Epithelial cell of esophagus (primary cell): ENCODE results near the gene SLC12A9.

Source experiments
- DNase-seq: peaks from one replicate; pipeline ENCODE4 v3.0.0; 2010; ENCODE audit warnings: low read depth
- H3K4me3 ChIP-seq: 2 replicates; pipeline ENCODE4 v1.5.1; 2011; ENCODE audit warnings: mild to moderate bottlenecking, low read length, control low read depth
- TF ChIP-seq, protein P1 (sequence below): IDR thresholded peaks from 2 replicates; pipeline ENCODE4 v1.5.1; 2011; ENCODE audit warnings: low read depth, mild to moderate bottlenecking, low read length, control low read depth, inconsistent platforms; ENCODE audit not compliant: insufficient read depth; ENCODE audit errors: missing control alignments

SLC12A9 gene

DNA sequence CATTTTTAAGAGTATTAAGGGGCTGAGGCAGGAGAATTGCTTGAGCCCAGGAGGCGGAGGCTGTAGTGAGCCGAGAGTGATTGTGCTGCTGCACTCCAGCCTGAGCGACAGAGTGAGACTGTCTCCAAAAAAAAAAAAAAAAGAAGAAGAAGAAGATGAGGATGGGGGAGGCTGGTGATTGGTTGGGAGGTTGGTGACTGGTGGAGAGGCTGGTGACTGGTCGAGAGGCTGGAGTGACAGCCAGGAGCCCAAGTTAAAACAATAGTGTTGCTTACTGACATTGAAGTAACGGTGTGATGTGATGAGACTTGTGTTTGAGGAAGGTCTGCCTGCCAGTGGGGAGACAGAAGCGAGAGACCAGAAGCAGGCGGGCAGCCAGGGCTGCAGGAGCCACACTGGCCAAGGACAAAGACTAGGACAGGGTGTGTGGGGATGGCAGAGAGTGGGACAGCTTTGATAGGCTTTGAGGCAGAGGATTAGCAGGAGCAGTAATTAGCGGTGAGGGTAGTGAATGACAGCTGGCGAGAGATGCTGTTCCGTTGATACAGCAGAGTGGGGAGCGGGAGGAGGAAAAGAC lies 27.3 kb downstream of the SLC12A9 start:
- DNase-seq: no peak
- no peak overlapping the region for H3K4me3 ChIP-seq
- TF ChIP-seq, protein P1, sequence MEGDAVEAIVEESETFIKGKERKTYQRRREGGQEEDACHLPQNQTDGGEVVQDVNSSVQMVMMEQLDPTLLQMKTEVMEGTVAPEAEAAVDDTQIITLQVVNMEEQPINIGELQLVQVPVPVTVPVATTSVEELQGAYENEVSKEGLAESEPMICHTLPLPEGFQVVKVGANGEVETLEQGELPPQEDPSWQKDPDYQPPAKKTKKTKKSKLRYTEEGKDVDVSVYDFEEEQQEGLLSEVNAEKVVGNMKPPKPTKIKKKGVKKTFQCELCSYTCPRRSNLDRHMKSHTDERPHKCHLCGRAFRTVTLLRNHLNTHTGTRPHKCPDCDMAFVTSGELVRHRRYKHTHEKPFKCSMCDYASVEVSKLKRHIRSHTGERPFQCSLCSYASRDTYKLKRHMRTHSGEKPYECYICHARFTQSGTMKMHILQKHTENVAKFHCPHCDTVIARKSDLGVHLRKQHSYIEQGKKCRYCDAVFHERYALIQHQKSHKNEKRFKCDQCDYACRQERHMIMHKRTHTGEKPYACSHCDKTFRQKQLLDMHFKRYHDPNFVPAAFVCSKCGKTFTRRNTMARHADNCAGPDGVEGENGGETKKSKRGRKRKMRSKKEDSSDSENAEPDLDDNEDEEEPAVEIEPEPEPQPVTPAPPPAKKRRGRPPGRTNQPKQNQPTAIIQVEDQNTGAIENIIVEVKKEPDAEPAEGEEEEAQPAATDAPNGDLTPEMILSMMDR: no peak

DNA sequence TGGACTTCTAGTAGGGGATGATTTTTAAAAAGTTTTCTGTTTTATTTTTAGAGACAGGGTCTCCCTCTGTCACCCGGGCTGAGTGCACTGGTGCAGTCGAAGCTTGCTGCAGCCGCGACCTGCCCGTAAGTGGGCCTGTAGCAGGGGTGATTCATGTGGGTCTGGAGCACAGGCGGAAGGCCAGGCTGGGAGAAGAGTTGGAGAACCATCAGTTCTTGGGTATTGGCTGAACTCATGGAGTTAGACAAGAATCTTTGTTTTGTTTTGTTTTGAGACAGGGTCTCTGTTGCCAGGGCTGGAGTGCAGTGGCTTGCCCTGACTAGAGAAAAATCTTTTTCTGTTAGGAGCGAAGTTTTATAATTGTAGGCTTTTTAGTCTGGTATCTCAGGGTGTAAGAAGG lies 28.1 kb downstream of the SLC12A9 start:
- TF ChIP-seq, protein P1: no peak
- no peak for DNase-seq

DNA sequence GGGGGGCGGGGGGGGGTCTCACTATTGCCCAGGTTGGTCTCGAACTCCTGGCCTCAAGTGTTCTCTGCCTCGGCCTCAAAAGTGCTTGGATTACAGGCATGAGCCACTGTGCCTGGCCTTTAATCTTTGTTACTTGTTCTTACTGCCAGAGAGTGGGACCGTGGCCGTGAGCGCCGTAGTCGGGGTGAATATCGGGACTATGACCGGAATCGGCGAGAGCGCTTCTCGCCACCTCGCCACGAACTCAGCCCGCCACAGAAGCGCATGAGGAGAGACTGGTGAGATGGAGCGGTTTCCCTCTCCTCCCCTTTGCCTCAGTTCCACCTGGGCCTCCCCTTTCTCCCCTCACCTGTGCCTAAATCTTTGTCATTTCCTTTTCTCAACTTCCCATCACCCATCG lies 28.6 kb downstream of the SLC12A9 start:
- TF ChIP-seq, protein P1: no peak
- no peak overlapping the region for H3K4me3 ChIP-seq

More for the DNA sequence above, 28.1 kb downstream of the SLC12A9 start:
- no peak overlapping the region for H3K4me3 ChIP-seq

DNA sequence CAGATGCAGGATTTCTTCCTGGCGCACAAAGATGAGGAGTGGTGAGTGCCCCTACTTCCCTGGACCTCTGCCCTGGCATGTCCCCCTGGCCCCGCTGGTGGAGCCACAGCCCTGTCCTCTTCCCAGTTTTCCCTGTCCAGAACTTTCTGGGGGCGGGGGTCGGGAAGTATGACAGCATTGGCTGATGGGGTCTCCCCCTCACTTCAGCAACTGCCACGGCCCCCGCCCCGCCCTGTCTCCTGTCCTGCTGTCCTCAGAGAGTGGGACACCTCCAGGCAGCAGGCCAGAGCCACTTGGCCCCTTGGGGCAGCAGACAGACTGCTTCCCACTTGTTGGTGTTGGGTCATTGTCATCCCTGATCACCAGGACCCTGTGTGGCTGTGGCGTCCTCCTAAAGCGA lies 29.7 kb downstream of the SLC12A9 start:
- TF ChIP-seq, protein P1: no peak
- DNase-seq: no peak
- H3K4me3 ChIP-seq: no peak overlapping the region

More for the DNA sequence above, 28.6 kb downstream of the SLC12A9 start:
- no peak for DNase-seq

DNA sequence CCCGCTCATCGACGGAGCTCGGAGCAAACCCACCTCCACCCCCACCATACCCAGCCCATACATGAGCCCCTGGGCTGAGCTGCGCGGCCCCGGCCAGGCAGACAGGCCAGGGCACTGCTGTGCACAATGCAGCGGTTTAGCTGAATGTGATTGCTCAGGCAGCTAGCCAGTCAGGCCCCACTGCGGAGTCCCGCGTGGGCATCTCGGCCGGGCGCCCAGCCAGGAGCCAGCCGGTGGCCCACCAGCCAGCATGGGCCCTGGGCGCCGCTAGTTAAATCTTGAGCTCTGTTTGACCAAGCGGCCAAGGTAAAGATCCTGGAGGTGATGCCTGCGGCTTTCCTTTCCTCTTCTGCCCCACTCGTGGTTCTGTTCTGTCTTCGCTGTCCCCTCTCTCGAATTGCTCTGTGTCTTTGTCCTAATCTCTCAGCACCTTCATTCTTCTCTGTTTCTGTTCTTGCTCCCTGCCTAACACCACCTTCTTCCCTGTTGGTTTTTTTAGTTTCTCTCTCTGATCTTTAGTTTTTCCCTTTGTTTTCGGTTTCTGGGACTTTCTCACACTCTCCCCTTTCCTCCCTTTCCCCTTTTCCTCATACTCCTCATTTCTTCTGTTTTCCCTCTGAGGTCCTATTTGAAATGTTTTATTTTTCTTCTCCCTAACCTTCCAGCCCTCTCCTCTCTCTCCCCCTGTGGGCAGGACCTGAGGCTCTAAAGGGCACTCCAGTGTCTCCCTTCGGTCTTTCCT lies 30.4 kb downstream of the SLC12A9 start:
- DNase-seq: no peak
- TF ChIP-seq, protein P1: no peak
- no peak overlapping the region for H3K4me3 ChIP-seq

DNA sequence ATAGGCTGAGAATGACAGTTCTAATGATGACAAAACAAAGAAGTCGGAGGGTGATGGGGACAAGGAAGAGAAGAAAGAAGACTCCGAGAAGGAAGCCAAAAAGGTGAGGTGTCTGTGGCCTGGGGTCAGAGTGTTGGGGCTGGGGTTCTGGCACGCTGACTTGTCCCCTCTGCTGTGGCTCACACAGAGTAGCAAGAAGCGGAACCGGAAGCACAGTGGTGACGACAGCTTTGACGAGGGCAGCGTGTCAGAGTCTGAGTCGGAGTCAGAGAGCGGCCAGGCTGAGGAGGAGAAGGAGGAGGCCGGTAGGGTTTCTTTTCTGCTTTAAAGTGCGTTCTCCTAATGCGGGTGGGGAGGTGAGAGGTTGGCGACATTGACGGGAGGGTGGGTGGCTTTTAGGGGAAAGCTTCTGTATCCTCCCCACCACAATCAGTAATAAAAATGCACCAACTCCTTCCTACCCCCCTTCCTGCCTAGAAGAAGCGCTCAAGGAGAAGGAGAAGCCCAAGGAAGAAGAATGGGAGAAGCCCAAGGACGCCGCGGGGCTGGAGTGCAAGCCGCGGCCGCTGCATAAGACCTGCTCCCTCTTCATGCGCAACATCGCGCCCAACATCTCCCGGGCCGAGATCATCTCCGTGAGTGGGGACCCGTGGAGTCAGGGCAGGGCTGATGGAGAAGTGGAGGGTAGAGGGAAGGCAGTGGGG lies 32.4 kb downstream of the SLC12A9 start:
- no peak overlapping the region for H3K4me3 ChIP-seq
- no peak for DNase-seq
- TF ChIP-seq, protein P1: no peak
